Subcutaneous abdominal adipose tissue (tissue), 5 donors: ENCODE data around the gene S100A11.
A peak's percentile ranks its signal among the peaks of the same experiment; 100 is the strongest.

Experiments used
- H3K27ac ChIP-seq: one replicate; pipeline ENCODE4 v1.7.0; 2013; ENCODE audit warnings: low read depth, mild to moderate bottlenecking, inconsistent platforms, low read length, moderate library complexity
- H3K27me3 ChIP-seq, 5 donors: one replicate each; pipeline ENCODE4 v1.7.0; 2013; ENCODE audit warnings: low read length in 5 of 5, inconsistent platforms in 1 of 5; ENCODE audit not compliant: control insufficient read depth in 5 of 5, insufficient read depth in 4 of 5
- H3K36me3 ChIP-seq, 5 donors: one replicate each; pipeline ENCODE4 v1.7.0; 2013; ENCODE audit warnings: low read length in 5 of 5; ENCODE audit not compliant: control insufficient read depth in 5 of 5, insufficient read depth in 5 of 5
- H3K4me1 ChIP-seq, 5 donors: one replicate each; pipeline ENCODE4 v1.7.0; 2013; ENCODE audit warnings: low read length in 5 of 5, mild to moderate bottlenecking in 3 of 5, moderate library complexity in 1 of 5; ENCODE audit not compliant: control insufficient read depth in 5 of 5, insufficient read depth in 5 of 5
- H3K4me3 ChIP-seq, 5 donors: one replicate each; pipeline ENCODE4 v1.7.0; 2013; ENCODE audit warnings: low read length in 5 of 5, low read depth in 1 of 5
- H3K9ac ChIP-seq, 5 donors: one replicate each; pipeline ENCODE4 v1.7.0; 2013; ENCODE audit warnings: low read length in 5 of 5, mild to moderate bottlenecking in 4 of 5, moderate library complexity in 3 of 5
- H3K9me3 ChIP-seq, 5 donors: one replicate each; pipeline ENCODE4 v1.7.0; 2013; ENCODE audit warnings: low read length in 5 of 5; ENCODE audit not compliant: control insufficient read depth in 5 of 5
- donor health status: healthy.
- donor health status: healthy.
- donor health status: healthy.
- donor health status: healthy.
- donor health status: healthy.

Gene S100A11

DNA sequence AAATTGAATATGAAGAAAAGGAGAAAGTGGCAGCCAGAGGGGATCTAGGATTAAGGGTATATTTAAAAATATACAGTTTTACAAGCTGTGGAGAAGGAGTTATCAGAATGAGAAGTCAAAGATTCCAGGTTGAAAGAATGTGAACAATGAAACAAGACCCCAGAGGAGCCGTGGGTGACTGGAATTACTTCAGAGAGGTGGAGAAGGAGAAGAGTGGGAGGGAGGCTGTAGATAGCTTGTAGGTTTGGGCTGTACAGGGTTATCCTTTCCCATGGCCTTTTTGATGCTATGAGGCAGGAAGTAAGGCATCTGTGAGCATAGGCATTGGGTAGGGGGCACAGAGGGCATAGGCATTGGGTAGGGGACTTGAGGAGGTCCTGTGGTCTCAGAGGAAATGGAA is 5.2 kb upstream of the S100A11 start:
- no peaks in the 10 kb centered on the region for H3K27me3 ChIP-seq
- no peaks in the 10 kb centered on the region for H3K9me3 ChIP-seq
- H3K4me3 ChIP-seq, result no peak overlapping the region
- no peak overlapping the region for H3K9ac ChIP-seq
- no peaks in the 10 kb centered on the region for H3K36me3 ChIP-seq
- peaks cover 0 to 18% (median 11%) of the 10 kb centered on the region in 5 donors for H3K4me1 ChIP-seq
- H3K27ac ChIP-seq, result no peak overlapping the region

DNA sequence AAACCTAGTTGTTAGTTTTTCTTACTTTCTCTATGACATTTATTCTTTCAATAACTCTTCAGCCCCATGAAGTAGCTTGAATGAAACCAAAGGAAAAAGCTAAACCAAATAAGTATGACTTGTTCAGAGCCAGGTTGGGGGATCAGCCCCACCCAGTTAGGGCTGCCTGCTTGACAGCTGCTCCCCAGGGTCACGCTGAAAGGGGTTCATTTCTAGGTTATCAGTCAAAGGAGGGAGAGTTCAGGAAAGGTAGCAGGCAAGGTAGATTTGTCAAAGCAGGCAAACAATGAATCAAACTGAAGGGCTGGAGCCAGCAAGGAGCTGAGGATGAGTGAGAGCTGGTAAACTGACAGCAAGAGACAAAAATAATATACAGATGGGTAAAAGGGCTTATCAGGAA is 3.1 kb upstream of the S100A11 start:
- Histone ChIP-seq H3K4me1 (peaks cover 3 to 30% (median 24%) of the 10 kb centered on the region in 5 donors), H3K4me3 (no peak overlapping the region), H3K9ac (no peak overlapping the region), H3K9me3 (no peaks in the 10 kb centered on the region), H3K27me3 (no peaks in the 10 kb centered on the region), H3K36me3 (no peaks in the 10 kb centered on the region), H3K27ac (no peak overlapping the region)

DNA sequence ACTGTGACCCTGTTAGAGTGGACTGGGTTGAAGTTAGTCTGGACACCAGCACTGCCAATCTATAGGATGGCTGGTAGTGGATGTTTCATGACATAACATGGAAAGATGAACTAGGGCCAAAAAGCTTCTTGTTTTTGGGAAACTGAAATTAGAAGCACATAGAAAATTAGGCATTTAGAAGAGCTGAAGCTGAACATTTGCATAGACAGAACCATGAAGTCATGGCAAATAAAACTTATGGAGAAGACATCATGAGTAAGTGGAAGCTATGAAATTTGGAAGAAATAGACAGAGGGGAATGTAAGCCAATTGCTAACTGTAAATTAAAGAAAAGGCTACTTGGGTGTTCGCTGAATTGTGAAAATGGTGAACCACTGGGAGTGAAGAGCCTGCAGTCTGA is 2.7 kb upstream of the S100A11 start:
- Histone ChIP-seq H3K36me3 (no peaks in the 10 kb centered on the region), H3K9ac (no peak overlapping the region), H3K9me3 (no peaks in the 10 kb centered on the region), H3K27me3 (no peaks in the 10 kb centered on the region), H3K27ac (no peak overlapping the region), H3K4me1 (peaks cover 7 to 32% (median 25%) of the 10 kb centered on the region in 5 donors), H3K4me3 (no peak overlapping the region)

DNA sequence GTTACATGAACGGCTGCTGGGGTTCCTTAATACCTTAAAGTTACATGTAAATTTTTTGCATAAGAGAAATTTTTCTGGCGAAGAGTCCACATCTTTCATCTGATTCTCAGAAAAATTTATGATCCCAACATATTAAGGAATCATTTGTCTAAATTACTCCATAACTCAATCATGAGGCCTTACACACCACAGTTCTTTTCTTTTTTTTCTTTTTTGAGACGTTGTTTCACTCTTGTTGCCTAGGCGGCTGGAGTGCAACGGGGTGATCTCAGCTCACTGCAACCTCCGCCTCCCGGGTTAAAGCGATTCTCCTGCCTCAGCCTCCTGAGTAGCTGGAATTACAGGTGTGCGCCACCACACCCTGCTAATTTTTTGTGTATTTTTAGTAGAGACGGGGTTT is 2.1 kb upstream of the S100A11 start:
- Histone ChIP-seq H3K9ac (no peak overlapping the region), H3K27me3 (no peaks in the 10 kb centered on the region), H3K36me3 (peaks cover 0 to 3% (median under 1%) of the 10 kb centered on the region in 5 donors), H3K9me3 (no peaks in the 10 kb centered on the region), H3K27ac (no peak overlapping the region), H3K4me3 (no peak overlapping the region), H3K4me1 (peaks cover 10 to 33% (median 27%) of the 10 kb centered on the region in 5 donors)

DNA sequence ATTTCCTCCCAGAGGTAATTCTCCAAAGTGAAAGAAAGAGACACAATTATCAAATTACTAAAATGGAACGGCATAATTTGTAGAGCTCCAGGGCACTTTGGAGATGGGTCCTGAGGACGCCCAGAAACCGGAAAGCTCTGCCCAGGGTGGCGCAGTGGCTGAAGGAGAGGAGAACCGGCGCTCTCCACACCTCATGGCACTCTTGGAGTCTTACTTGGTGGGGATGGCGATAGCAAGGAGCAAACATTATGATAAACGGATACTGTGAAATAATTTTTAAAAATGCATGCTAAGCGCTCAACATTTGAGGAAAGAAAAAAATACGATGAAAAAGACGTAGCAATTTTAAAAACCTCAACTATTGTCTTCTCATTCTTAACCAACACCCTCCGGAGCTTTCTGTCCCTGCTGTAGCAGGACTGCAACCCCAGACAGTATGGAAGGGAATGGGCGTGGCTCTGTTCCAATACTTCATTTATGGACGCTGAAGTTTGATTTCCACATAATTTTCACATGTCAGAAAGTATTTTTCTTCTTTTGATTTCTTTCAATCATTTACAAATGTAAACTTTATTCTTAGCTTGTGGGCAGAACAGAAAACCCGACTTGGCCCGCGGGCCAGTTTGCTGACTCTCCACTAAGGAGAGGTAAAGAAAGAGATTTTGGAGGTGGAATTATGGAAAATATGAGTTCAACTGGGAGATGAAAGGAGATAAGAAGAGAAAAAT is 1.1 kb downstream of the S100A11 start:
- peak overlapping the region; percentile 98 for H3K27ac ChIP-seq
- H3K4me1 ChIP-seq, result peaks cover 10 to 40% (median 37%) of the 10 kb centered on the region in 5 donors
- H3K9ac ChIP-seq, result peak overlapping the region; percentile 92 to 97 (median 96)

DNA sequence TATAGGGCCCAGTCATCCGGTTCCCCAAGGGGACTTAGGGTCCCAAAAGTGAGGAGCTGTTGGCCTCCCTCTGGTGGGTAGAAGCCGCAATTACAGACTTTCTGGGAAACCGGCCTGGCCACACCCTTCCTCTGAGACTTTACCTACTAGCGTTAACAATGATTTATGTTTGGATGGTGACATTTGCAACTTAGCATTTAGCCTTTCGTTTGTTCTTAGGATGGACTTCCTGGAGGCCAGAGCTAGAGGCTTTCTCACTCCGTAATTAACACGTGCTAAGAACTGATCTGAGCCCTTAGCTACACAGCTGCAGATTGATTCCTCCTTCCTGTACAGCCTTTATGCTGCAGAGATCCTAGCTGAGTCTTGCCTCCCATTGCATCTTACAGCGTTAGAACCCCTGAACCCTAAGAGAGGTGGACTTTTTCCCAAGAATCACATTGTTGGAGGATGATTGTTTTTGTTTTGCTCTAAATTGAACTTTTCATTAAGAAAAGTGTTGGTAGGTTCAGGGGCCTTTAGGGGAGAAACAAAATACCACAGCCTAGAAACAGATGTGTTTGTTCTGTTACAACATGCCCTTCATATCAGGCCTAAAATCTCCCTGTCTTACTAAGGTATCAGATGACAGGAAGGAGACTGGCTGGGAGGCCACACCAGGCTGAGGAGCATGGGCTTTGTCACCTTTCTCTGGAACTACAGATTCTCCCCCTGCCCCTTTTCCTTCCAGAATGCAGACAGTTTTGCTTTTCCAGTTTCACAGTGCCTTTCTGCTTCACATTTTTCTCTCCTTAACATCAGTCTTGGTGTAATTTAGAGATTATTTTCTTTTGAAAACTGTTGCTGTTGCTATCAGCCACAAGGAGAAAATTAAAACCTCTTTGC is 1.9 kb downstream of the S100A11 start:
- H3K4me3 ChIP-seq, result peak overlapping the region; percentile 83 to 94 (median 94)
- H3K27ac ChIP-seq, result peak overlapping the region; percentile 98
- peaks cover 17 to 32% (median 28%) of the 10 kb centered on the region in 5 donors for H3K36me3 ChIP-seq
- peak overlapping the region; percentile 92 to 97 (median 96) for H3K9ac ChIP-seq
- no peaks in the 10 kb centered on the region for H3K27me3 ChIP-seq
- peaks cover 10 to 47% (median 41%) of the 10 kb centered on the region in 5 donors for H3K4me1 ChIP-seq
- H3K9me3 ChIP-seq, result no peaks in the 10 kb centered on the region

More for the DNA sequence above, 1.1 kb downstream of the S100A11 start:
- Histone ChIP-seq H3K27me3 (no peaks in the 10 kb centered on the region), H3K9me3 (no peaks in the 10 kb centered on the region), H3K36me3 (peaks cover 17 to 31% (median 28%) of the 10 kb centered on the region in 5 donors), H3K4me3 (peak overlapping the region; percentile 83 to 94 (median 94))

DNA sequence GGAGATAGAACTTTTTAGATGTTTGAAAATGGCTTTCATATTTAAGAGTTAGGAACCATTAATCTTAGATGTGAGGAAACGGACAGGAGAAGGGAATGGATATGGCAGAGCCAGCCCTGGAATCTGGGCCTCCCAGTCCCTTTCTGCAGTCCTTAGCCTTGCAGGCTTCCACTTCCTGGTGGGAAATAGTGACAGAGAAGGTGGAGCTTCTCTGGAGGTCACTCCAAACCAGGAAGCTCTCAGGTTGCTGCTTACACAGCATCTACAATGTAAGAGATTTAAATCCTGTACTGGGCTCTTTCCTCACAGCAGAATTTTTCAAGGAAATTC is 2.5 kb downstream of the S100A11 start:
- H3K27ac ChIP-seq, result peak overlapping the region; percentile 98
- H3K9me3 ChIP-seq, result no peaks in the 10 kb centered on the region
- H3K4me1 ChIP-seq, result peaks cover 10 to 50% (median 44%) of the 10 kb centered on the region in 5 donors
- peak overlapping the region; percentile 83 to 94 (median 94) for H3K4me3 ChIP-seq
- peaks cover 17 to 32% (median 28%) of the 10 kb centered on the region in 5 donors for H3K36me3 ChIP-seq
- H3K27me3 ChIP-seq, result no peaks in the 10 kb centered on the region
- peak overlapping the region in 4 of 5 donors; percentile 5 to 97 (median 59) for H3K9ac ChIP-seq

DNA sequence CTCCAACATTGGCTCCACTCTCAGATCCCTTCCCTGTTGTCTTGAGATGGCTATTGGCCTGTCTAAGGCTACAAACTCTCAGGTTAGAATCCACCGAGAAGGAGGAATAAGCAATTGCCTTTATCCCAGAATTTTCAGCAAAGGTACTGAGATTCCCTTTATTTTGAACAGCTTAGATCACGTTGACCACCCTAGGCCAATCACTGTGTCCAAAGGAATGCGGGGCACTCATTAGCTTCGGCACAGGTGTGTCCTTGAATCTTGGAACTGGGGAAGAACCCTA is 6.9 kb downstream of the S100A11 start:
- Histone ChIP-seq H3K27ac (peak overlapping the region; percentile 76), H3K36me3 (peaks cover 17 to 32% (median 28%) of the 10 kb centered on the region in 5 donors), H3K27me3 (no peaks in the 10 kb centered on the region), H3K4me3 (no peak overlapping the region), H3K9ac (no peak overlapping the region), H3K4me1 (peaks cover 7 to 36% (median 32%) of the 10 kb centered on the region in 5 donors), H3K9me3 (no peaks in the 10 kb centered on the region)

DNA sequence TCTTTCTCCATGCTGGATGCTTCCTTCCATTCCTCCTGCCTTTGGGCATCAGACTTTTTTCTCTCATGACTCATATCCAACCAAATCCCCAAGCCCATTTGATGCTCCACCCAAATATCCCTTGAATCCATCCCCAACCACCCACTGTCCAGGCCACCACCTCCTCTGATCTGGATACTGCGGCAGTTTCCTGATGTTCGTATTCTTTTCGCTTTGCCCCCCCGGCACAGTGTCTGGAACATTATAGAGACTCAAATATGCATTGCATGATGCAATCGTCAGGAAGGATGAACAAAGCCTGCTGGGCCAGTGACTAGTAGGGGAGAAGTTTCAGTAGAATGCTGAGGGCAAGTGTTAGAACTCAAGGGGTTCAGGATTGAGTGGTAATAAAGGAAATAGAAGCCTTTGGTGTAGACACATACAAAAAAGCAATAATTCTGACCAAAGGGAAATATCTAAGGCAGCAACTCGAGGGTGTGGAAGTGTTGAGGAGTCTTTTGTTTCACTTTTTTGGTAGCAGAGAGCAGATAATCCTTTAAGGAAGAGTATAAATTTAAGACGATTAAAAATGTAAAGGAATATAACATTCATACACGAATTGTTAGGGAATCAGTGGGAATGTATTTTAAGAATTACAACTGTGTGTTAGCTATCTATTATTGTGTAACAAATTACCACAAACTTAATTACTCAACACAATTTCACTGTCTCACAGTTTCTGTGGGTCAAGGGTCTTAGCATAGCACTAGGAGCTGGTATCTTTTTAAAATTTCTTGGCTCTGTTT is 7.5 kb downstream of the S100A11 start:
- Histone ChIP-seq H3K27me3 (no peaks in the 10 kb centered on the region), H3K9me3 (no peaks in the 10 kb centered on the region), H3K9ac (peak overlapping the region in 2 of 5 donors; percentile 14 to 48), H3K27ac (peak overlapping the region; percentile 76), H3K36me3 (peaks cover 17 to 32% (median 28%) of the 10 kb centered on the region in 5 donors), H3K4me1 (peaks cover 3 to 31% (median 26%) of the 10 kb centered on the region in 5 donors), H3K4me3 (no peak overlapping the region)
